Measurements from ENCODE around the gene ACTR3C.
A peak's percentile ranks its signal among the peaks of the same experiment; 100 is the strongest.
"Not testable (repeated sequence)": the region's sequence is repeated elsewhere in the genome, so short reads cannot be mapped to it uniquely, and the experiment has no call there.

The ACTR3C gene

GRCh38 chr7:150281681-150282403, 41.5 kb downstream of the ACTR3C start:
- ATAC-seq, DNase-seq: not testable (repeated sequence)

GRCh38 chr7:150278383-150278782, 45.0 kb downstream of the ACTR3C start:
- not testable (repeated sequence) for DNase-seq, ATAC-seq

GRCh38 chr7:150276132-150276695, 47.1 kb downstream of the ACTR3C start:
- peak; percentile 69 for ATAC-seq
- peak; percentile 17 for DNase-seq

GRCh38 chr7:150271898-150272297, 51.4 kb downstream of the ACTR3C start:
- not testable (repeated sequence) for ATAC-seq, DNase-seq

GRCh38 chr7:150270101-150270824, 53.1 kb downstream of the ACTR3C start:
- not testable (repeated sequence) for ATAC-seq, DNase-seq

- DNase-seq, ATAC-seq: not testable (repeated sequence)
These were observed 54.5 kb downstream of the ACTR3C start for GRCh38 chr7:150268798-150269197.

GRCh38 chr7:150268287-150268686, 55.1 kb downstream of the ACTR3C start:
- DNase-seq, ATAC-seq: not testable (repeated sequence)

- not testable (repeated sequence) for ATAC-seq, DNase-seq
These were observed 56.2 kb downstream of the ACTR3C start for GRCh38 chr7:150266953-150267665.

GRCh38 chr7:150262656-150263055, 60.7 kb downstream of the ACTR3C start:
- ATAC-seq, DNase-seq: not testable (repeated sequence)

- DNase-seq = not testable (repeated sequence)
These were observed 75.6 kb downstream of the ACTR3C start for GRCh38 chr7:150247745-150248144.

GRCh38 chr7:150245208-150245607, 78.1 kb downstream of the ACTR3C start:
- peak; percentile 28 for ATAC-seq
- not testable (repeated sequence) for DNase-seq

More at GRCh38 chr7:150247745-150248144, 75.6 kb downstream of the ACTR3C start:
- not testable (repeated sequence) for ATAC-seq

- not testable (repeated sequence) for ATAC-seq, DNase-seq
These were observed 80.4 kb downstream of the ACTR3C start for GRCh38 chr7:150242935-150243334.

- not testable (repeated sequence) for ATAC-seq, DNase-seq
These were observed 97.9 kb downstream of the ACTR3C start for GRCh38 chr7:150225444-150225843.

- not testable (repeated sequence) for ATAC-seq, DNase-seq
These were observed 101.0 kb downstream of the ACTR3C start for GRCh38 chr7:150222083-150222972.

- ATAC-seq = not testable (repeated sequence)
- peak; percentile 7 for DNase-seq
These were observed 102.6 kb downstream of the ACTR3C start for GRCh38 chr7:150220673-150221181.

- not testable (repeated sequence) for ATAC-seq
- DNase-seq = peak; percentile 10
These were observed 103.2 kb downstream of the ACTR3C start for GRCh38 chr7:150219941-150220658.

- not testable (repeated sequence) for ATAC-seq, DNase-seq
These were observed 116.5 kb downstream of the ACTR3C start for GRCh38 chr7:150206848-150207247.

- not testable (repeated sequence) for ATAC-seq, DNase-seq
These were observed 117.5 kb downstream of the ACTR3C start for GRCh38 chr7:150205866-150206265.

- DNase-seq = not testable (repeated sequence)
These were observed 118.8 kb downstream of the ACTR3C start for GRCh38 chr7:150204577-150204976.

GRCh38 chr7:150202894-150203293, 120.5 kb downstream of the ACTR3C start:
- not testable (repeated sequence) for DNase-seq, ATAC-seq

More at GRCh38 chr7:150204577-150204976, 118.8 kb downstream of the ACTR3C start:
- not testable (repeated sequence) for ATAC-seq
